Measurements from ENCODE around the gene LHFPL6. TPM values are rescaled to one million over a fixed set of nuclear protein-coding genes. Genes with fewer than 3 reads are reported as not detected.

Gene LHFPL6
- total and polyA plus RNA-seq, 10 donors = 6.9 to 49.0 (median 30.5) TPM

GRCh38 chr13:39561971-39562370, 41.0 kb downstream of the LHFPL6 start:
- no peak overlapping the region for H3K4me3 ChIP-seq
- no peaks in the 10 kb centered on the region for H3K27me3 ChIP-seq (replicated peaks in 1 of 7)
- H3K9me3 ChIP-seq = no peaks in the 10 kb centered on the region
- TF ChIP-seq CTCF (IDR thresholded peaks at IDR 0.05 in 8 of 11, conservative IDR thresholded peaks at IDR 0.05 in 3 of 11) (no peak), POLR2A (IDR thresholded peaks at IDR 0.05) (no peak), POLR2AphosphoS5 (IDR thresholded peaks at IDR 0.05) (no peak)
- H3K4me1 ChIP-seq = no peaks in the 10 kb centered on the region
- intact Hi-C loops (cut with DNase I; ENCODE audit: low total_unique reads) = no loop called here
- DNase-seq = no peak
- H3K36me3 ChIP-seq = no peaks in the 10 kb centered on the region
- H3K27ac ChIP-seq = no peak overlapping the region
- WGBS, 5 donors = 86 to 96% (median 92%) methylated on average over 1 of the region's 1 CpG

- no peak overlapping the region for H3K4me3 ChIP-seq
- intact Hi-C loops (cut with DNase I; ENCODE audit: low total_unique reads) = no loop called here
- TF ChIP-seq CTCF (IDR thresholded peaks at IDR 0.05 in 8 of 11, conservative IDR thresholded peaks at IDR 0.05 in 3 of 11) (no peak), POLR2A (IDR thresholded peaks at IDR 0.05) (no peak), POLR2AphosphoS5 (IDR thresholded peaks at IDR 0.05) (no peak)
- 88 to 93% (median 91%) methylated on average over 3 of the region's 3 CpGs for WGBS, 5 donors
- no peaks in the 10 kb centered on the region for H3K9me3 ChIP-seq
- no peaks in the 10 kb centered on the region for H3K27me3 ChIP-seq (replicated peaks in 1 of 7)
- DNase-seq = no peak
- H3K4me1 ChIP-seq = no peaks in the 10 kb centered on the region
- H3K36me3 ChIP-seq = no peaks in the 10 kb centered on the region
- no peak overlapping the region for H3K27ac ChIP-seq
These were observed 43.1 kb downstream of the LHFPL6 start for GRCh38 chr13:39559847-39560246.

GRCh38 chr13:39557285-39557955, 45.6 kb downstream of the LHFPL6 start:
- intact Hi-C loops (cut with DNase I; ENCODE audit: low total_unique reads) = no loop called here
- 85 to 96% (median 90%) methylated on average over 12 of the region's 12 CpGs for WGBS, 5 donors
- no peak for TF ChIP-seq POLR2AphosphoS5 (IDR thresholded peaks at IDR 0.05)
- no peak for TF ChIP-seq POLR2A (IDR thresholded peaks at IDR 0.05)

GRCh38 chr13:39556866-39557265, 46.1 kb downstream of the LHFPL6 start:
- Histone ChIP-seq H3K27me3 (replicated peaks in 1 of 7) (no peaks in the 10 kb centered on the region), H3K9me3 (no peaks in the 10 kb centered on the region), H3K4me1 (no peaks in the 10 kb centered on the region), H3K27ac (no peak overlapping the region), H3K4me3 (no peak overlapping the region), H3K36me3 (no peaks in the 10 kb centered on the region)
- WGBS, 5 donors = 59 to 88% (median 69%) methylated on average over 1 of the region's 1 CpG
- TF ChIP-seq POLR2AphosphoS5 (IDR thresholded peaks at IDR 0.05) = no peak
- no peak for TF ChIP-seq CTCF (IDR thresholded peaks at IDR 0.05 in 8 of 11, conservative IDR thresholded peaks at IDR 0.05 in 3 of 11)
- intact Hi-C loops (cut with DNase I; ENCODE audit: low total_unique reads) = no loop called here
- no peak for DNase-seq

More at GRCh38 chr13:39557285-39557955, 45.6 kb downstream of the LHFPL6 start:
- Histone ChIP-seq H3K27ac (no peak overlapping the region), H3K27me3 (replicated peaks in 1 of 7) (no peaks in the 10 kb centered on the region), H3K4me3 (no peak overlapping the region), H3K9me3 (no peaks in the 10 kb centered on the region), H3K4me1 (no peaks in the 10 kb centered on the region), H3K36me3 (no peaks in the 10 kb centered on the region)
- DNase-seq = no peak
